Spleen (tissue), 7 donors: Measurements from ENCODE around the gene SEC24B.

Experiments
- POLR2A ChIP-seq, 3 donors: fragments of 450-650 bp; IDR thresholded peaks; one replicate each; pipeline ENCODE4 v1.5.1; 2017; ENCODE audit warnings: antibody characterized with exemption in 3 of 3, mild to moderate bottlenecking in 1 of 3
- POLR2AphosphoS5 ChIP-seq, 3 donors: sonication (generic); formaldehyde crosslinking; IDR thresholded peaks; one replicate each; pipeline ENCODE4 v1.5.1; 2017; ENCODE audit warnings: antibody characterized with exemption in 3 of 3
- TF ChIP-seq, protein P1 (sequence below), 11 experiments: fragments of 200-600 bp in 7 of 11; fragments of 450-650 bp in 4 of 11; sonication (generic) in 4 of 11; IDR thresholded peaks in 8 of 11; conservative IDR thresholded peaks in 3 of 11; 1 replicate in 7 of 11; 2 replicates in 4 of 11; pipeline versions ENCODE4 v1.4.0 to v1.8.0; 2016 to 2021; ENCODE audit warnings: antibody characterized with exemption in 11 of 11, inconsistent platforms in 4 of 11, mild to moderate bottlenecking in 1 of 11
- donor health status: DM: no; HTN: no; CAD: no; lungs with moderate emphysema.
- donor health status: DM: no; HTN: no; CAD: no.
- donor health status: DM: no; HTN: no; CAD: no.

DNA sequence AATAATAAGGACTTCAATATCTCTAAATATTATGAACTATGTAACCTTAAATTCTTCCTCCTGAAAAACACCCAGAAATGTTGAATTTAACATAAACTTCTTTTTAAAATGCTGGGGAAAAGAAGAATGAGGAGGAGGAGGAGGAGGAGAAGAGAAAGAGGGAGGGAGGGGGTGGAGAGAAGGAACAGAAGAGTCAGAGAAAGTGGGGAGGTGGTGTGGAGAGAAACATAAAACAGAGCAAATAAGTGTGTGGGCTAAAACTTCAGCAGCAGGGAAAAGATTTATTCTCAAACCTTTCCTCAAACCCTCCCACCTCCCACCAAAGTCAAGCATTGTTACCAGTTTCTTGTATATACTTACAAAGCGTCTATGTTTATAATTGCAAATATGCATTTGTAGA, 34.7 kb upstream of the SEC24B start:
- TF ChIP-seq, protein P1, sequence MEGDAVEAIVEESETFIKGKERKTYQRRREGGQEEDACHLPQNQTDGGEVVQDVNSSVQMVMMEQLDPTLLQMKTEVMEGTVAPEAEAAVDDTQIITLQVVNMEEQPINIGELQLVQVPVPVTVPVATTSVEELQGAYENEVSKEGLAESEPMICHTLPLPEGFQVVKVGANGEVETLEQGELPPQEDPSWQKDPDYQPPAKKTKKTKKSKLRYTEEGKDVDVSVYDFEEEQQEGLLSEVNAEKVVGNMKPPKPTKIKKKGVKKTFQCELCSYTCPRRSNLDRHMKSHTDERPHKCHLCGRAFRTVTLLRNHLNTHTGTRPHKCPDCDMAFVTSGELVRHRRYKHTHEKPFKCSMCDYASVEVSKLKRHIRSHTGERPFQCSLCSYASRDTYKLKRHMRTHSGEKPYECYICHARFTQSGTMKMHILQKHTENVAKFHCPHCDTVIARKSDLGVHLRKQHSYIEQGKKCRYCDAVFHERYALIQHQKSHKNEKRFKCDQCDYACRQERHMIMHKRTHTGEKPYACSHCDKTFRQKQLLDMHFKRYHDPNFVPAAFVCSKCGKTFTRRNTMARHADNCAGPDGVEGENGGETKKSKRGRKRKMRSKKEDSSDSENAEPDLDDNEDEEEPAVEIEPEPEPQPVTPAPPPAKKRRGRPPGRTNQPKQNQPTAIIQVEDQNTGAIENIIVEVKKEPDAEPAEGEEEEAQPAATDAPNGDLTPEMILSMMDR (IDR thresholded peaks at IDR 0.05 in 8 of 11, conservative IDR thresholded peaks at IDR 0.05 in 3 of 11), result no peak
- TF ChIP-seq POLR2A (IDR thresholded peaks at IDR 0.05) (no peak), POLR2AphosphoS5 (IDR thresholded peaks at IDR 0.05) (no peak)
